HL-60/S4 treated with retinoic acid at 250 ng/mL for 4 days and 3 days (cell line): ENCODE data around the gene ARHGAP15.

Experiments
- in situ Hi-C: fragments of 300-500 bp; cut with MboI; formaldehyde crosslinking; loops from 2 replicates; pipeline ENCODE4 v1.7.0; 2022; ENCODE audit warnings: low sequenced_read_pairs

The ARHGAP15 gene

GRCh38 chr2:143383016-143383415 is 253.8 kb downstream of the ARHGAP15 start:
- in situ Hi-C loops: no loop called here

GRCh38 chr2:143384111-143384510 is 254.9 kb downstream of the ARHGAP15 start:
- in situ Hi-C loops: no loop called here

GRCh38 chr2:143390171-143390570 is 261.0 kb downstream of the ARHGAP15 start:
- in situ Hi-C loops: no loop called here

- in situ Hi-C loops: no loop called here
Observed at GRCh38 chr2:143392358-143392757, 263.1 kb downstream of the ARHGAP15 start.

- in situ Hi-C loops: no loop called here
Observed at GRCh38 chr2:143394062-143394461, 264.8 kb downstream of the ARHGAP15 start.

GRCh38 chr2:143397884-143398614 is 268.8 kb downstream of the ARHGAP15 start:
- in situ Hi-C loops: no loop called here

- in situ Hi-C loops: no loop called here
Observed at GRCh38 chr2:143398781-143399180, 269.6 kb downstream of the ARHGAP15 start.

- in situ Hi-C loops: no loop called here
Observed at GRCh38 chr2:143399631-143400069, 270.4 kb downstream of the ARHGAP15 start.

- in situ Hi-C loops: no loop called here
Observed at GRCh38 chr2:143401861-143402260, 272.6 kb downstream of the ARHGAP15 start.

GRCh38 chr2:143402451-143402850 is 273.2 kb downstream of the ARHGAP15 start:
- in situ Hi-C loops: no loop called here

- in situ Hi-C loops: no loop called here
Observed at GRCh38 chr2:143410082-143410897, 281.1 kb downstream of the ARHGAP15 start.

- in situ Hi-C loops: no loop called here
Observed at GRCh38 chr2:143415571-143415970, 286.4 kb downstream of the ARHGAP15 start.

GRCh38 chr2:143417428-143417827 is 288.2 kb downstream of the ARHGAP15 start:
- in situ Hi-C loops: no loop called here

- in situ Hi-C loops: no loop called here
Observed at GRCh38 chr2:143420313-143420712, 291.1 kb downstream of the ARHGAP15 start.

- in situ Hi-C loops: no loop called here
Observed at GRCh38 chr2:143422681-143423080, 293.5 kb downstream of the ARHGAP15 start.

- in situ Hi-C loops: no loop called here
Observed at GRCh38 chr2:143425896-143426295, 296.7 kb downstream of the ARHGAP15 start.

- in situ Hi-C loops: no loop called here
Observed at GRCh38 chr2:143426296-143426695, 297.1 kb downstream of the ARHGAP15 start.

GRCh38 chr2:143428700-143429099 is 299.5 kb downstream of the ARHGAP15 start:
- in situ Hi-C loops: no loop called here

- in situ Hi-C loops: no loop called here
Observed at GRCh38 chr2:143429932-143430679, 300.9 kb downstream of the ARHGAP15 start.

- in situ Hi-C loops: no loop called here
Observed at GRCh38 chr2:143431316-143431715, 302.1 kb downstream of the ARHGAP15 start.

- in situ Hi-C loops: no loop called here
Observed at GRCh38 chr2:143433251-143433650, 304.0 kb downstream of the ARHGAP15 start.
